GM18909 (cell line): ENCODE data around the gene NPAS2.

Experiments used
- ATAC-seq: cut with Tn5 transposase; IDR thresholded peaks from one replicate; pipeline ENCODE4 v1.9.1; 2021; ENCODE audit warnings: mild to moderate bottlenecking; ENCODE audit not compliant: unreplicated experiment, poor library complexity

NPAS2 gene

DNA sequence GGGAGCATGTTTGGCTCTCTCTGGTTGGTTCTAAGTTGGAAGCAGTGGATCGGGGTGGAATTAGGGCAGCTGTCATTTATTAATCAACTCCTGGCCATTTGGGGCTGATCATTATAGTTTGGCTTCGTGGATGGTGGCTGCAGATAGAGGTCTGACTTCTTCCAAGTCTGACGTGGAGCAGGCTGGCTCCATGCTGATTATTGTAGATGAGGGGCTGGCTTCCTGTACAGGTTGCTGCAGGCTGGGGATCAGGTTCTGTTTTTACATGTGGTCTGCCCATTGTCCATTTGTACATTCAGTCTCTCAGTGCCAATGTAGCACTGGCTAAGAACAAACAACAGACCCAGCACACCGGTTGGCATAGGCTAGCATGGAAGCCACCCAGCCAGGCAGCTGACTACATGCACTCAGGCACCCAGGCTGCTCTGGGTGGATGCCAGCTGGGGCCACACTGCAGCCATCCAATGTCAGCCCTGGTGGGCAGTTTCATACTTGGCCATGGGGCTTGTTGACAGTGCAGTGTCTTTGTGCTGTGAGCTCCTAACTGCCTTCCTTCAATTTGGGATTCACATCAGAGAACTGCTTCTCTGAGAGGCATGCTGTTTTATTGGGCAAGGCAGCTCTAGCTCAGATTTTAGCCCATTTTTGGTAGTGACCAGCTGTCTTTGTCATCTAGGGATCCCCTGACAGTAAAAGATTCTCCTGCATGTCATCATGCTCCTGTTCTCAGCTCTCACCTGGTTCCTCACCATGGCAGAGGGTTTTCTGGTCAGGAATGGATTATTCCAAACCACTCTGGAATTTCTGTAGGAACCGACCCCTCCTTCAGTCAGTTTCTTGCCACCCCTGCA is 25.4 kb downstream of the NPAS2 start:
- ATAC-seq: no peak

DNA sequence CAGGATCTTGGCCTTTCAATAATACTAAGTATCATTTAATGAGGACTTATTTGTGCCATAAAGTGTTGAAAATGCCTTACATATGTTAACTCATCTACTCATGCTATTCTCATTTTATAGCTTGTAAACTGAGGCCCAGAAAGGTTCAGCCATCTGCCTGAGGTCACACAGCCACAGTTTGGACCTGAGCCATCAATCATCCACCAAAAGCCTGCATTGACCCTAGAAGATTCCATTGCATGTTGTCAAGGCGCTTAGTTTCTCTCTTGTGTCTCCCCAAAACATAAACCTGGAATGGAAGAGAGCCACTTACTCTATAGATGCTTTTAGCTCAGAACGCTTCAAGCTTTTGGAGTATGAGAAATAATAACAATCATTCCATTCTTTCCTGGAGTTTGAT is 26.8 kb downstream of the NPAS2 start:
- ATAC-seq: no peak

DNA sequence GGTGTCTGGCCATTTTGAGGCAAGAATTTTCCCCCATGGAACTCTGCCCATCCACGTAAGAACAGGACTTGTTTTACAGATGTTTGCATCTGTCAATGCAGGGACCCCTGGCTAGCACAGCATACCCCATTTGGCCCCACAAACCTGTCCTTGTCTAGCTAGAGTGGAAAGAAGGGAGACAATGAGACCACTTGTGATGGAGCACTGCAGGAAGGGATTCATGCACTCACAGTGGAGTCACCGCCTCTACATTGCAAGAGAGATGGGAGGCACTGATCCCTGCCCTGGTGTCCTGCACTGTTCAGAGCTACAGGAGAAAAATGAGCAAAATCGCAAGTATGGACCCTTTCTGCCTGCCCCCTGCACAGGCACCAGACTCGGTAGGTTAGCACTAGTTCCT is 32.5 kb downstream of the NPAS2 start:
- no peak for ATAC-seq

DNA sequence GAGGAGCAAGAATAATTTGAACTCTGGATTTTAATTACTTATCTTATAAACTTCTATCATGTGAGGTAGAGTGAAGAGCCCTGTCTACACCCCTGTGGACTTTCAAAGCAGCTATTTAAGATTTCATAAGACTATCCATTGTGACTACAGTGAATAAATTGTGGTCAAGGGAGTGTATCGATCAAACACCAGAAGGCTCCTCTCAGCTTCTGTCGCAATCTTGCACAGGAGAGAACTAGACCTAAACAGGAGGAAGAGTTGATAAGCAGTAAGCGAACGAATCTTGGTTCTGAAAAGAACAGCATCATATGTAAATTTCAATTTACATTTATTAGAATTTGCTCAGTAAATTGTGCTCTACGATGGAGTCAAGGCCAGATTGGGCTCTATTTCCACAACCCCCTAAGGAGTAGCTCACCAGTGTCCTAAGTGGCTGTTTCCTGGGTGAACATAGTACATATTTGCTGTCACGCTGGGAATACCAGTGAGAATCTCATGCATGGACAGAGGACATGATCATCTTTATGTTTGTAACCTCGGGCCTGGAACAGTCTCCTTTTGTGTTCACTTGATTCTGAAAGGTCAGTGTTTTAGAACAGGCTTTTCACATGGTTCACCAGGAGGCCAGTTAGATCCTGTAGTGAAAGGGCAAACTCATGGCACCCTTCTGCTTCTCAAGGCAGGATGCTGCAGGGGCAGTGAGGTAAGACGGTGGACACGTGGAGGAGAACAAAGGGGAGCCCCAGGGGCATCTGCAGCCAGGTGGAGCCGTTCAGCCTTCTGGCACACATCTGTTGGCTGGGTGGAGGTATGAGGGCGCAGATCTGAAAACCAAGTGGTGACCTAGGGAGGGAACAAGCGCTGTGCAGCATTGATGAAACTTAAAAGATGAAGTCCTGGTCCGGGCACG is 33.3 kb downstream of the NPAS2 start:
- no peak for ATAC-seq

DNA sequence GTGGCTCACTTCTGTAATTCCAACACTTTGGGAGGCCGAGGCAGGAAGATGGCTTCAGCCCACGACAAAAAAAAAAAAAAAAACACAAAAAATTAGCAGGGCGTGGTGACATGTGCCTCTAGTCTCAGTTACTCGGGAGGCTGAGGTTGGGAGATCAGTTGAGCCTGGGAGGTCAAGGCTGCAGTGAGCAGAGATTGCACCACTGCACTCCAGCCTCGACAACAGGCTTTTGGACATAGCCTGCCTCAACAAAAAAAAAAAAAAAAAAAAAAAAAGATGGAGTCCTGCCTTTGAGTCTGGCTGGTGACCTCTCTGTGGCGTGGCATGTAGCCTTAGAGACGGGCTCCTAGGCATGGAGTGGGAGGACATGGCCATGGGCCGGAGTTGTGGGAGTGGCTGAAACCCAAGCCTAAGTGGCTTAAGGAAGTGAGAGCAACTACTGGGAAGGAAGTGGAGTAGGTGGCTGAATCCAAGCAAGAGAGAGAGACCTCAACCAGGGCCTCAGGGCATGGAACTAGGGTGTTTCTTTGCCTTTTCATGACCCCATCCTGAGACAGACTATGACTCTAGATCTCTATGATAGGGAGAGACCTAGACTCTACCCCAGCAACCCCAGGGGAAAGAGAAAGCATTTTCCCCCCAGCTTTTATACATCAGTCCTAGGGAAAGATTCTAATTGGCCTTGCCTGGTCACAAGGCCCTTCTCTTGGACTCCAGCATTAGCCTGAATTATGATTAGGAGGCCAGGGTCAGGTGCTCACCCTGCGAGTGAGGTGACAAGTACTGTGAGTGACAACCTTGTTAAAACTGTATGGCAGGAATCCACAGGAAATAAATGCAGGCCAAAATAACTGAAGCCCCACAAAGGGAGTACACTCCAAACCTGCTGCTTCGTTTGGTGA is 34.2 kb downstream of the NPAS2 start:
- ATAC-seq: no peak

DNA sequence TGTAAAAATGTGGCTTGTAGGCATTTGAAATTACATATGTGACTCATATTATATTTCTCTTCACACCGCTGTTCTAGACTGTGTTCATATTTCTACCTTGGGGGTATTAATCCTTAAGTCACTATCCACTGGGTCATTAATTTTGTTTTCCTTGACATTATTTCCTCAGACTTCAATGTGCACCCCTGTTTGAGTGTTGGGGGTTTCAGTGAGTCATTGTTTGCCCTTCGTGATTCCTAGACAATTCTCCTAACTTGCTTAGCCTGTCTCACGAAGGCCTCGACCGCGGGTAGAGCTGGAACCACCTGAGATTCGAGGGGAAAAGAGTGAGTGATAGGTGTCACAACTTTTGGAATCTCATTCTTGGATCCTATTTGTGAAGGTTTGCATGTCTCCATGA is 35.1 kb downstream of the NPAS2 start:
- no peak for ATAC-seq

DNA sequence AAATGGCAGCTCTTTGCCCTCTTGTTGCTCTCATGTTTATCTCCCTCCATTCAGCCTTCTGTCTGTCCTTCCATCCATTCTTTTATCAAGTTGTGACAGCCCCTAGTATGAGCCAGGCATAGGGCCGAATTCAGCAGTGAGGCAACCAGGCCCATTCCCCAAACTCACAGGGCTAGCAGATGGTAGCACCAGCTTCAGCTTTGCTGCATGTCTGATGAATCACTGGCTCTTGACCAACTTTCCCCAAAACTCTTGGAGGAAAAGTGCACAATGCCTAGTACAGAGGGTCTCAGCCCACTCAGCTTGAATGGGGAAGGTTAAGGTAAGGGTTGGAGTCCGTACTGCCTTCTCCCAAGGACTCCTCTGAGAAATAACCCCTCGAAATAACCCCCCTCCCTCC is 35.7 kb downstream of the NPAS2 start:
- ATAC-seq: no peak

DNA sequence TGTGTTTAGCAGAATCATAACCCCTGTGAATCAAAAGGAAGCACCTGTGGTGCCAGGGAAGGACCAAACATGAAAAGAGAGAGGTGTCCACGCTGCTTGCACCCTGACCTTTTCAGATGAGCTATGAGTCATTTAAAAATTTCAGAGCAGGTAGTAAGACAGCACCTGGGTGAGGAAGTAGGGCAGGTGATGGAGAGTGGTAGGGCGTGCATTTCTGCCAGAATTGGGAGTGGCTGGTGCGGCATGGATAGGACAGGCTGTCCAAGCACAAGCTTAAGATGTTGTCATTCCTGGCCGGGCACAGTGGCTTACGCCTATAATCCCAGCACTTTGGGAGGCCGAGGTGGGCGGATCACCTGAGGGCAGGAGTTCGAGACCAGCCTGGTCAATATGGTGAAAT is 36.8 kb downstream of the NPAS2 start:
- no peak for ATAC-seq

DNA sequence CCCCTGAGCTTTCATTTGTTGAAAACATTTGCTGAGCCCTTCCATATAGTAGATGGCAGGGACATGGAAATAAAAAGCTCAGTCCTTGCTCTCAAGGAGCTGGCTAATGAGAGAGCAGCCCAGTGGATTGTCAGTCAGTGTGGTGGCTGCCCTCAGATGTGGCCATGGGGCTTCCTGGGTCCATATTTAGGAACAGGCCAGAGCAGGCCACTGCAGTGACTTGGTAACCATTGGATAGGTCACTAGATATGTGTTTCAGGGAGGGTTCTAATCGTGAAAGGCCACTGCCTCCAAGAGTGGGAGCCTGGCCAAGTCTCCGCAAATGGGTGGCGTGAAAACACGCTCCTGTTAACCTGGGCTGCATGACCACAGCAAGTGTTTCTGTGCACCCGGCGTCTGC is 37.4 kb downstream of the NPAS2 start:
- no peak for ATAC-seq

DNA sequence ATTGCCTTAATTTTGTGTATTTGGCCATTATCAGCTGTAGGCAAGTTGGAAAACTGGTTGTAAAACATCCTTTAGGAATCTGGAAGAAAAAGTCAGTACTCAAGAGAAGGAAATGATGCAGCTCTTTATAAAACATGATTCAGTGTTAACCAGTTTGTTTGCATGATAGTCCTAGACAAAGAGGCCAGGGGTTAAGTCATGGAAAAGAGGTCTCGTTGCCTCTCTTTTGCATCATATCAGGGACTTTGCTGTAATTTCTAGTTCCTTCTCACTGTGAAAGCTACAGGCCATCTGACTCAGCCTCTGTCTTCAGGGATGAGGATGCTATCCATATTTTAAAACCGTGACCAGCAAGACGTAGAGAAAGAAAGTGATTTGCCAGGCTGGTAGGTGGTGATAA is 38.0 kb downstream of the NPAS2 start:
- no peak for ATAC-seq

DNA sequence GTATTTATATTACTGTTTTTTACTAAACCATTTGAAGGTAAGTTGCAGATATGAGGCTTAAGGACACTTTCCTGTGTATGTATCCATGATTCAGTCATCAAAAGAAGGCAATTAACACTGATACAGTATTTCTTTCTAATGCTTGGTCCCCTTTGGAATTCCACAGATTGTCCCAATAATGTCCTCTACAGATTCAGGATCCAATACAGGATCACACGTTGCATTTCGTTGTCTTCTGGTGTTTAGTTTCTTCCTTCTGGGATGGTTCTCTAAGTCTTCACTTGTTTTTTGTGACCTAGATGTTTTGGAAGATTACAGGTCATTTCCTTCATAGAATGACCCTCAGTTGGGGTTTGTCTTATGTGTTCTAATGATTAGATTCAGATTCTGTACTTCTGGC is 40.0 kb downstream of the NPAS2 start:
- no peak for ATAC-seq

DNA sequence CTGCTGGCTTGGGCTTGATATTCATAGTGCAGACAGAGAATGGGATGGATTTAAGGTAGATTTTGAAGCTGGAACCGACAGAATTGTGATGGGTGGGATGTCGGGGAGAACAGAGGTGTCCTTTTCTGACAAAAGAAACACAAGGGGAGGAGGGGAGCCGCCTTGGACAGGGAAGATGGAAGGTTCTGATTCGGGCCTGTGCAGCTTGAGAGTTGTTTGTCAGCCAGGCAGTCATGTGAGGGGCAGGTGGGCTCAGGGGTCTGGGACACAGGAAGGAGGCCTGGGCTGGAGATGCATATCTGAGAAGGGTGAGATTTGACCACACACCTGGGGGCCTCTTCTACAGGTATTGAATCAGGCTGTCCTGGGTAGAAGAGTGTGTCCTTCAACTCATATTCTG is 41.4 kb downstream of the NPAS2 start:
- no peak for ATAC-seq

DNA sequence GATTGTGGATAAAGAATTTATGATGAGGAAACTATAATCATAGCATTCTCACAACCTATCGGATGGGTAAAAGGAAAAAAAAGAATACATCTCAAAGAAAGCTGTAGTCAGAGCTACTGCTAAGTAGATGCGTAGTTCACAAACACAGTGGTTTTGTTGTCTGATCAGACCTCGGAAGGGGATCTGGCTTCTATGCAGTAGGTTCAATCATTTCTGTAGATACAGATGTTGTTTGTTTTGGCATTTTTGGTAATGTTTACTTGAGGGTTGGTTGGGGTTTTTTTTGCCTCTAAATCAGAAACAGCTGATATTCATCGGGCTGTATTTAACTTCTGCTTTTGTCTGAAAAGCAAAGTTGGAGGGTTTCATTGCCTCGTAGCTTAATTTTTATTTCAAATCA is 42.1 kb downstream of the NPAS2 start:
- ATAC-seq: no peak

DNA sequence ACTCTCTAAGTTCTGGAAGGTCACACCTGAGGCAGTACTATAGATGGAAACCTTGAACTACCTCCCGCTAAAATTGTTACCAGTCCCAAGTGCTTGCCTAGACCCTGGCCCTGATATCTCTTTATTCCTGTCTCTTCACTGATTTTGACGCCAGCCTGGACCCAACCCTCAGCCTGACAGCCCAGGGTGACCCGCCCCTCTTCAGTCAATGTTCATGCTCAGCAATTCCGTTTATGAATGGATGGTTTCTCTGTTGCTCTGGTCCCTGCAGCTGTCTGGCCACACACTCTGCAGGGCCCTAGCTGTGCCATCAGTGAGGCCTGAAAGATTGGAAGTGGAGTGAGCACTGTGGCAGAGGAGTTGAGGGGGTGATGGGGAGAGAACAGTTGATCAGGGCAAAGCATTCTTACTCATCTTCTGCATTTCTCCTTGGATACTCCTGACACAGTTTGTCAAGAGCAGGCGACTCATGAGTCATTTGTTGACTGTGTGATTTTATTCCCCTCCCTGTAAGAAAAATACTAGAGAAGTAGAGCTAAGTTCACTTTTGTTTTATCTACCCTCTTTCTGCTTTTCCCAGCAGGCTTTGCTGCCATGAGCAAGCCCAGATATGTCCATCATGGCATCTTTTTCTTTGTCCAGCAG is 46.0 kb downstream of the NPAS2 start:
- ATAC-seq: no peak

DNA sequence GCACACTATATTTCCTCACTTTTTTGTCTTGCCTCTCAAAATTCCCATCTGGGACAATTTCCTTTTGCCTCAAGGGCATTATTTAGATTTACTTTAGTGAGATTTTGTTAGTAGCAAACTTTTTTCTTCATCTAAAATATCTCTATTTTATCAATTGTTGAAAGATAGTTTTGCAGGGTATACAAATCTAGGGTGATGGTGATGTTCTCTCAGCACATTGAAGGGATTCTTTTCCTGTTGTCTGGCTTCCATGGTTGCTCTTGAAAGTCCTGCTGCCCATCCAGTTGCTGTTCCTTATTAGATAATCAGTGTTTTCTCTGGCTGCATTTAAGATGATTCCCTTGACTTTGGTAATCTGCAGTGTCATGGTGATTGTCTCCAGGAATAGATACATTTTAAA is 48.1 kb downstream of the NPAS2 start:
- ATAC-seq: no peak

DNA sequence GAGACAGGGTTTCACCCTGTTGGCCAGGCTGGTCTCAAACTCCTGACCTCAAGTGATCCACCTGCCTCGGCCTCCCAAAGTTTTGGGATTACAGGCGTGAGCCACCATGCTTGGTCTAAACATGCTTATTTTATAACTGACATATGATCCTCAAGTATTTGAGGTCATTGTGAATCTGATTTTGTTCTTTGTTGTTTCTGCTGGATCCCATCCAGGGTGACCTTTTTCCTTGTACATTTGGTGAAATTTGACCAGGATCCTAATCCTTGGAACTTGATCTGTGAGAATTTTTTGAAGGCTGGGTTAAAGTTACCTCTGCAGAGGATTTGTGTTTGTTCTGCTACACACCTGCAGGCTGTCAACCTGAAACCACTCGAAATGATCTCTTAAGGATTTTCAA is 49.2 kb downstream of the NPAS2 start:
- no peak for ATAC-seq

DNA sequence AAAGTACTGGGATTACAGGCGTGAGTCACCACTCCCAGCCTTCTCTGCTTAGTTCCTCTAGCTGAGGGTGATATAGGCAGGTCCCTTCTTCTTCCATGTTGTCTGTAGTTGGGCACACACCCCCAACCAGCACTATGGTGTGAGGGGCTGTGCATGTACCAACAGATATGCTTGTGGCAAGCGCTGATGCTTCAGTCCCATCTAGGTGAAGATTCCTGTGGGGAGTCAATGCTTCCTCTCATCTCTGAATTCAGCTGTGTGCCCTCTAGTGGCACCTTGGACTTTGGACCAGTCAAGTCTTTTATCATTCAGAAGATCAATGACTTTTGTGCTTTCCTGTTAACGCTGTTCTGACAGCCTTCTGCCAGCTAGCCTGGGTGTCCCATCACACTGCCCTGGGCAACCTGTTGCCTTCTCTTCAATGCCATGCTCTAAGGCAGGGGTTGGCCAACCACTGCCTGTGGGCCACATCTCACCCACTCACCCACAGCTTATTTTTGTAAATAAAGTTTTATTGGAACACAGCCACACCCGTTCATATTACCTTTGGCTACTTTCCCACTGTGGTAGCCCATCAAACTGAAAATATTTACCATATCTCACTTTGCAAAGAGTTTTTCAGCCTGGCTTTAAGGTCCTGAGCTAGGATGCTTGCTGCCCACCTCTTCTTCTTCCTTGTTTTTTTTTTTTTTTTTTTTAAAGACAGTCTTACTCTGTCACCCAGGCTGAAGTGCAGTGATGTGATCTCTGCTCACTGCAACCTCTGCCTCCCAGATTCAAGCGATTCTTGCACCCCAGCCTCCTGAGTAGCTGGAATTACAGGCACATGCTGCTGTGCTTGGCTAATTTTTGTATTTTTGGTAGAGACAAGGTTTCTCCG is 51.0 kb downstream of the NPAS2 start:
- ATAC-seq: no peak

DNA sequence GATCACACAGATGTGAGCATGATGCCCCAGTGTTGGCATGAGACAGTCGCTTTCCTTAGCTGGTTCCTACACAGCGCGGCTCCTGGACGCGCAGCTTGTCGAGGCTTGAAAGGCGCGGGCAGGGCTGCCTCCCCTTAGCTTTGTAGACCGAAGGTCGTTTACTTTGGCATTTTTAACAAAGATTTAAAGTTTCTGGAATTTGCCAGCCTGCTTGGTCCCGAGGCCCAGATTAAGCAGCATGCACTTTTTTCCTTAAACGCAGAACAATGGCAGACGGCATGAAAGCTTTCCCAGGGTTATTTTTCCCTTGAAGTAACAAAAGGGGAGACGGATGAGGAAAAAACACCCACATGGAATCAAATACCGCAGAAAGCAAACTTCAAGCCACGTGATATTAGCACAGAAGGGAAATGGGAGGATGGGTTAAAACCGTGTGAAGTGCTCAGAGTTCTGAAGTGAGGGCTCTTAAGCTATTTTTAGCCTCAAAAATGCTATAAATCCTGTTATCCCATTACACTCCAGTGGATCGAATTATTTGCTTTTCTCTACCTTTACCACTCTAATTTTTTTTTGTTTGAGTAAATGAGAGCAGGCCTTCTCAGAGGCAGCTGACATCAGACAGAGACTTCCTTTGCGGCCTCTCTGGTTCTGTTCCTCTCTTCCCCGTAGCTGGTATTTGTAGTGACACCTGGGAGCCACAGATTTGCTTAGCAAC is 55.7 kb downstream of the NPAS2 start:
- ATAC-seq: no peak
